HG02973 (cell line): ENCODE measurements around the gene PEMT.

Experiments
- ATAC-seq: cut with Tn5 transposase; IDR thresholded peaks from one replicate; pipeline ENCODE4 v1.9.1; 2021; ENCODE audit warnings: moderate library complexity; ENCODE audit not compliant: unreplicated experiment

PEMT gene

DNA sequence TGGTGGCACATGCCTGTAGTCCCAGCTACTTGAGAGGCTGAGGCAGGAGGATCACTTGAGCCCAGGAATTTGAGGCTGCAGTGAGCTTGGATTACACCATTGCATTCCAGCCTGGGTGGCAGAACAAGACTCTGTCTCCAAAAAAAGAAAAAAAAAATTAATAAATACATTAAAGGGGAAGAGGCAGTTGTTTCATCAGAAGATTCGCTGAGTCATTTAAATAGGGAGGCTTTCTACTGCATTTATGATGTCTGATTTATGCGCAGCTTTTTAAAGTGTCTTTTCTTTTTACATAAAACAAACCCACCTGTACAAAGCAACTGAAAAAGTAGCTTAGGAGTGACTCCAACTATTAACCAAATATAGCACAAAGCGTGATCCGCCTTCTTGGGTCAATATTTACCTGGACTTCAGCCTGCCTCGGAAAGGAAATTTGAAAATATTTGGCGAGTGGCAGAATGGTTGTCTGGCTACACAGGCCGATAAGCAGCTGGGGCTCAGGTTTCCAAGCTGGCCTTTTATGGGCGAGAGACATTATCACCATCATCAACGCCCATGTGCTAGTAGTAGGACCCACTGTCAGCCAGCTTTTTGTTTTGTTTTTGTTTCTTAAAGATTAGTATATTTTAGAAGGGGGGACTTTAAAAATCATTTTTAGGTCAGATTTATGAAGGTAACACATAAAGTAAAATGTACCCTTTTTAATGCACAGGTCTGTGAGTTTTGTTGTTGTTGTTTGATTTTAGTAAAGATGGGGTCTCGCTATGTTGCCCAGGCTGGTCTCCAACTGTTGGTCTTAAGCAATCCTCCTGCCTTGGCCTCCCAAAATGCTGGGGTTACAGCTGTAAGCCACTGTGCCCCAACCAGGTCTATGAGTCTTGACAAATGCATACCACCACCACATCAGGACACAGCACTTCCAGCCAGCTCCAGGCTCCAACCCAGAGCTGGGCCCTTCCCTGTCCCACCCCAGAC lies 52.8 kb downstream of the PEMT start:
- no peak for ATAC-seq

DNA sequence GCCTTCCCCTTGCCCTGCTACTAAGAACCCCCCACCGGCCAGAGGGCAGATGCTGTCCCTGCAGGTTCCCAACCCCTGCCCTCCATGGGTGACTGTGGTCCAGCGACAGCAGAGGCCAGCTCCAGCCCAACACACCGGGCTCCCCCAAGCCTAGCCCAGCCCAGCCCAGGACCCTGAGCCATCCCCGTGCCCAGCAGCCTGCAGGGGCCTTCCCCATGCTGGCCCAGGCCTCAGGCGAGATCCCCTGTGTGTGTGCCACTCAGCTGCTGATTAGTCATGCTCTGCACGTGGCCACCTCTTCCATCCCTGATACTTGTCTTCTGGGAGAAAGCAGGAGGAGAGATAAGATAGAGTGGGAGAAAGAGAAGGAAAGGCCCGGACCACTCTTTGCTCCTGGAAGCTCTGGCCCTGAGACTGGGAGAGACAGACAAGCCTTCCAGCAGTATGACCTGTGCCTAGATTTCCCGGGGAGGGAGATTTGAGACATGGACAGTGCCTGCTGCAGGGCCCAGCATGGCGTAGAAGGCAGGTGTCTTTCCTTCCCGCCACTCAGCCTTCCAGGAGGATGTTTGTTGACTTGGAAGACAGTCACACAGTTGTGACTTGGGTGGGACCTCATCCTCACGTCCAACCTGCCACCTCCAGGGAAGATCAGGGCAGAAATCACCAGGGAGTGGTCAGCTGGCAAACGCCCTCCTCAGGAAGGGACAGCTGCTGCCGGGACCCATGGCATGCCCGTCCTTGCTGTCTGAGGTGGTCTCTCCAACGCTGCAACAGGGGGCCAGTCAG lies 54.0 kb downstream of the PEMT start:
- no peak for ATAC-seq

DNA sequence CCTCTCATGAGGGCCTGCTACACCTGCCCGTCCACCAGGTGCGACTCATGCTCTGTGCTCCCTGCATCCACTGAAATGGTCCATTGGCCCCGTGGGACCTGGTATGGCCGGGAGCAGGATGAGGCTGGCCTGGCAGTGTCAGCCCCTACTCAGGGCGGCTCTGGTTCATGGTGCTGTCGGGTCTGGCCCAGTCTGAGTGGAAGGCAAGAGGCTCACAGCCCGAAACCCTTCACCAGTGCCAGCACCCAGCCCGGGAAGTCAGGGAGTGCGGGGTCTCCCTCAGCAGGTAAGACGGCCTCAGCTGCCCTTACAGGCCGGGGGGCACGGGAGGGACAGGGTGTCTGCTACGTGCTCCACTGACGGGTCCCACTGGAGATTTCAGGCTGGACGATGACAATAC lies 54.8 kb downstream of the PEMT start:
- no peak for ATAC-seq

DNA sequence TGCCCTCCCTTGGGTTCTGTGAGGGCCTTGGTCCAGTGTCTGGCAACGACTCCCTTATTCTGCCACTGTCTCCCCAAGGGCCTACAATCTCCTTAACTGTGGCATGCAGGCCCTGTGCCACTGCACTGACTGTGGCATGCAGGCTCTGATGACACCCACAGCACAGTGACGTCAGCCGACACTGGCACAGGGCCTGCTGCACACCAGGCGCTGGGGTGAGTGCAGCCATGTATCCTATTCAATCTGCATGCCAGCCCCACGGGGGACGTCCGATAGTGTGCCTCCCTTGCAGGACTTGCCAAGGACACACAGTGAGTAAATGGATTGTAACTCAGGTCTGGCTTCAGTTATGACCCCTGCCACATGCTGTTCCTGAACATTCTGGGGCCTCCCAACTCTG lies 55.6 kb downstream of the PEMT start:
- no peak for ATAC-seq

DNA sequence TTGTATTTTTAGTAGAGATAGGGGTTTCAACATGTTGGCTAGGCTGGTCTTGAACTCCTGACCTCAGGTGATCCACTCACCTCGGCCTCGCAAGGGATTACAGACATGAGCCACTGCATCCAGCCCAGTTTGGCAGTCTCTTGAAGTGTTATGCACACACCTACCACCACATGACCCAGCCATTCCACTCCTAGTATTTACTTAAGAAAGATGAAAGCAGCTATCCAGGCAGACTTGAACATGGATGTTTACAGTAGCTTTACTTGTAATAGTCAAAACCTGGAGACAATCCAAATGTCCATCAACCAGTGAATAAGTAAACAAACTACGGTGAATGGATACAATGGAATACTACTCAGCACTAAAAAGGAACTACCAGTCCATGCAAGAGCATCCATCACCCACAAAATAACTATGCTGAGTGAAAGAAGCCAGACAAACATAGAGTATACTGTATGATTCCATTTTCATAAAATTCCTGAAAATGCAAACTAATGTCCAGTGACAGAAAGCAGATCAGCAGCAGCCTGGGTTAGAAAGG lies 57.5 kb downstream of the PEMT start:
- ATAC-seq, result no peak

DNA sequence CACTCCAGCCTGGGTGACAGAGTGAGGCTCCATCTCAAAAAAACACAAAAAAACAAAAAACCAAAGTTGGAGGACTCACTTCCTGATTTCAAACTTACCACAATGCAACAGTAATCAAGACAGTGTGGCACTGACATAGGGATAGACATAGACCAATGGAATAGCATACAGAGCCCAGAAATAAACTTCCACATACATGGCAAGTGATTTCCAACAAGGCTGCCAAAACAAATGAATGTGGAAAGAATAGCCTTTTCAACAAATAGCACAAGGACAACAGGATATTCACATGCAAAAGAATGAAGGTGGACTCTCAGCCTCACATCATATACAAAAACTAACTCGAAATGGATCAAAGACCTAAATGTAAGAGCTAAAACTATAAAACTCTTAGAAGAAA lies 58.5 kb downstream of the PEMT start:
- no peak for ATAC-seq

DNA sequence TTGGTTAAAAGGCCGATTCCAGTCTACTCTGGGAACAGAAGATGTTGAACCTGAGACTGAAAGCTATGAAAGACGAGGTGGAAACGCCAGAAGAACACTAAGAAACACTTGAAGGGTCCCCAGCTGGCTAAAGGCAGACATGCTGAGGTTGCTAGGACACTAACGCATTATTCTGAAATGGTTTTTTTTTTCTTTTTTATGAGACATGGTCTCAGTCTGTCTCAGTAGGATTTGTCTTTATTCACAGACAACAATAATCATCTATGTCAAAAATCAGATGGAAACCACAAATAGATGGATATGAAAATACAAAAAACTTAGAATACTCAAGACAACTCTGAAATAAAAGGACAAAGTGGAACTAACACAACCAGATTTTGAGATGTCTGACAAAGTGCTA lies 60.4 kb downstream of the PEMT start:
- ATAC-seq, result no peak

DNA sequence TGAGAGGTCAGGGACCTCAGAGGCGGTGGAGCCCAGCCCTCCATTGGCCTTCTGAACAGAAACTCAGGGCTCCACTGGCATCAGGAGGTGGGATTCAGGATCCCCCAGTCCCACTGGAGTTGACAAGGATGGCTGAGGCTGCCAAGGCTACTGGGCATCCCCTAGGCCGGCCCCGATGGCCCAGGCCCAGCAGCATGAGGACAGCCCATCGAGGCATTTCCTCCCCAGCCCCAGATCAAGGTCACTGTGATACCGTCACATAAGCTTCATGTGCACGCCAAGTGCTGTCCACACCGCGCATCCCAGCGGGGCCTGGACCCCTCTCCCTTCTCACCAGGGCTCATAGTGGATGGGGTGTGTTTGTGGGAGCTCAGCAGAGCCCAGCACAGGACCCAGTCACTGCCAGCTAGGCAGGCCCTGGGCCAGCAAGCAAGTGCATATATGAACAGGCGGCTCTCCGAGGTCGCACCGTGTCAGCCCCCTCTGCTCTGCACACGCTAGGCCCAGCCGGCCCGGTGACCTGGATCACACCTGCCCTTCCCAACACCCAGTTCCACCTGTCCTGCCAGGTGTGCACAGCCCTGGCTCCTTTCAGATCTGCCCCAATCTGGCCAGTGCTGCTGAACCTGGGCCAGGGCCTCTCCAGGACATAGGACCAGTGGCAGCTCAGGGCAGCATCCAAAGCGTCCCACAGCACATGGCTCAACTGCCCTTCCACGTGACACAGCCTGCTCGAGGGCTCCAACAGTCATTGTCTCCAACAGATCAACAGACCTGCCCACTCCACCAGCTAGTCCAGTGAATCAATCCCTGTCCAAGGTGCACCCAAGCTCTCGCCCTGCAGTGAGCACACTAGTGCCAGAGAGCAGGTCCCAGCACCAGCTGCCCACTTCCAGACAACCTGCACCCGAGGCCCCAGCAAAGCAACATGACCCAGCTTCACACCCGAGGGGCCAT lies 62.5 kb downstream of the PEMT start:
- no peak for ATAC-seq

DNA sequence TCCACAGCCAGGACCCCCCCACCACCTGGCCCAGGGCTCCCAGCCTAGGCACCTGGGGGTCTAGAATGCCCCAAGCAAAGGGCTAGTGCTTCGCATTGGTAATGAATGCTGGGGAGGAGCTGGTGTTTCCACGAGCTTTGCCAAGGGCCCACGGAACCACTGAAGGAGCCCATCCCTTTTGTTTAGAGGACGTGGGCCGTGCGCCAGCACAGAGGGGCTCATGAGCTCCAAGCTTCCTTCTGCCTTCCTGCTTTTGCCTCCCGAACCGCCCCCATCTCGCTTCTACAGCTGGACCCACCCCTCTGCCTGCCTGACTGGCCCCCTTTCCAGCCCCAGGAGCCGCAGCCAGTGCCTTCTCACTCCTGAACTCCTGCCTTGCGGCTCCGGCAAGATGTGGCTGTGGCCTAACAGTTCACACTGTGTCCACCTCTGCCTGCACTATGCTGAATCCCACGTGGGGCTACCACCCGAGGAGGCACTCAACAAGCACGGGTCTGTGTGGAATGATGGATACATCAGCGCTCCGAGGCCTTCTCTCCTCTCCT lies 63.5 kb downstream of the PEMT start:
- ATAC-seq, result no peak

DNA sequence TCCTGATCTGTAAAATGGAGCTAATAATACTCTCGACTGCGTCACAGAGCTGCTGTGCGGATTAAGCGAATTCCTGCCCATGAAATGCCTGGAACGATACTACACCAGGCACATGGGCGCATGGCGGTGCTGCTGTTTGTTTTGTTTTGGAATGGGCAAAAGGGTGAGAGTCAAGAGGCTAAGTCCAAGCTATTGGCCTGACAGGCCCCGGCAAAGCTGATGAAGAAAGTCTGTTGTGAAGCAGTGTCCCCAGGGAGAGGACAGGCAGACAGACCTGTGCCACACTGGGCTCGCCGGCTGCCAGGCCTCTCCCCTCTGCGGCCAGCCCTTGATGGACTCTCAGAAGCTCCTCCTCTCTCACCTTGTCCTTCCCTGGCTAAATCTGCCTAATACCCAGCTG lies 64.0 kb downstream of the PEMT start:
- no peak for ATAC-seq

DNA sequence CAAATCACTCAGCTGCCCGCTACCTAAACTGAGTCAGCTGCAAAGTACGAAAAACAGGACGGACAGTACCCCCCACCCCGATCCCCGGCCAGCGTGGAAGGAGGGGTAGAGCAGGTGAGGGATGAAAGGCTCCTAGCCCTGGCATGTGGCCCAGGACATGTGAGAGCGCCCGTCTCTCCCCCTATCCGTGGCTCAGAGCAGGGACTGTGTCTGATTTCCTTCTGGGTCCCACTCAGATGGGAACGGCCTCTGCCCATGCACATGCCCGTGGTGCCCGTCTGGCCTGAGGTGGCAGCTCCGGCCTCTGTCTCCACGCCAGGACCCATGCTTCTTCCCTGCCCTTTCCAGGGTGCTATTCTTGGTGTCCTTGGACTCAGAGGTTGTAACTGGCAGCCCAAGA lies 65.1 kb downstream of the PEMT start:
- ATAC-seq, result no peak

DNA sequence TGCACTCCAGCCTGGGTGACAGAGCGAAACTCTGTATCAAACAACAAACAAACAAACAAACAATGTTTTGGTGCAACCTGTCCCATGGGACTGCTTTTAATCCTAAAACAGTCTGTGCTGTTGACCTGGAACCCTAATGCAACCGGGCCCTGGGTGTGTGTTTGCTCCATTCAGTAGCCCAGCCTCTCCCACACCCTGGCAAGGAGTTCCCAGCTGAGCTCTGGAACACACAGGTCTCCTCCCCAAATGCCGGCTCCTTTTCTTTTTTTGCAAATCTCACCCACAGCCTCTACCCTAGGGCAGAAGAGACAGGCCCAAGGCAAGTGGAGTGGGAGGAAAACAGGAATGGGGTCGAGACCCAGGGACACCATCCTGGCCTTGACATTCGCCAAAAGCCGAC lies 65.6 kb downstream of the PEMT start:
- ATAC-seq, result no peak

DNA sequence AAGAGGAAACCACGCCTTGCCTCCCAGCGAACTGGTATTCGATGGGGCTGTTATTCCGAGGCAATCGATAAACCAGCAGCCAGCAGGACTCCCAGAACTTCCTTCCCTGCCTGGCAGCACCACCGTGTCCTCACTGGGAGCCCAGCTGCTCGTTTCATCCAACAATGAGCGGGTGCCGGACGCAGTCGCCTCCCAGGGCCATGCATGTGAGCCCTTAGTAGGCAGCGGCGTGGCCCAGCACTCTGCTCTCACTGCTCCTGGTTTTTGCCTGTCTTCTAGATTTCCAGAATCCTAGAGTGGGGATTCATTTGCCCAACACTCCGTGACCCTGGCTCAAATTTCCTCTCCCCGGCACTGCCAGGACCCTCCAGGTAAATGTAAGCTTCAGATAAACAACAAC lies 66.2 kb downstream of the PEMT start:
- no peak for ATAC-seq

DNA sequence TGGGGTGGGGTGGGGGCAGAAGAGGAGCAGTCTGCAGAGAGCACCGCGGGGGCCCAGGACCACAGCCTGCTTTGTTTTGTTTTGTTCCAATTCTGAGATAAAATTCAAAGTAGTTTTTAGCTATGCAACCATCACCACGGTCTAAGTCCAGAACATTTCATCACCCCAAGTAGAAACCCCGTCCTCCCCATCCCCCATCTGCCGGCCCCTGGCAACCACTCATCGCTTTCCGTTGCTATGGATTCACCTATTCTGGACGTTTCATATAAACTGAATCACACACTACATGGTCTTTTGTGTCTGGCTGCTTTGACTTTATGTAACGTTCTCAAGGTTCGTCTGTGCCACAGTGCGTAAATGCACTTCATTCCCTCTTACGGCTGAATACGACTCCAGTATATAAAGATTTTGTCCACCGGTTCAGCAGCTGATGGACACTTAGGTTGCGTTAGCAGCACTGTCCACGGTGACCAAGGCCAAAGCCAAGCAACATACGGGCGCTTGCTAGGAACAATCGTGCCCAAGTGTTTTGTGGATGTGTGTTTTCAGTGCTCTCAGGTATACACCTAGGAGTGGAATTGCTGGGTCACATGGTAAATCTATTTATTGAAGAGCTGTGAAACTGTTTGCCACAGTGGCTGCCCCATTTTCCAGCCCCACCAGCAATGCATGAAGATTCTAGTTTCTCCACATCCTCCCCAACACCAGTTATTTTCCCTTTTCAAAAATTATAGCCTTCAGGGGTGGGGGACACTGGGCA lies 67.6 kb downstream of the PEMT start:
- ATAC-seq, result no peak

DNA sequence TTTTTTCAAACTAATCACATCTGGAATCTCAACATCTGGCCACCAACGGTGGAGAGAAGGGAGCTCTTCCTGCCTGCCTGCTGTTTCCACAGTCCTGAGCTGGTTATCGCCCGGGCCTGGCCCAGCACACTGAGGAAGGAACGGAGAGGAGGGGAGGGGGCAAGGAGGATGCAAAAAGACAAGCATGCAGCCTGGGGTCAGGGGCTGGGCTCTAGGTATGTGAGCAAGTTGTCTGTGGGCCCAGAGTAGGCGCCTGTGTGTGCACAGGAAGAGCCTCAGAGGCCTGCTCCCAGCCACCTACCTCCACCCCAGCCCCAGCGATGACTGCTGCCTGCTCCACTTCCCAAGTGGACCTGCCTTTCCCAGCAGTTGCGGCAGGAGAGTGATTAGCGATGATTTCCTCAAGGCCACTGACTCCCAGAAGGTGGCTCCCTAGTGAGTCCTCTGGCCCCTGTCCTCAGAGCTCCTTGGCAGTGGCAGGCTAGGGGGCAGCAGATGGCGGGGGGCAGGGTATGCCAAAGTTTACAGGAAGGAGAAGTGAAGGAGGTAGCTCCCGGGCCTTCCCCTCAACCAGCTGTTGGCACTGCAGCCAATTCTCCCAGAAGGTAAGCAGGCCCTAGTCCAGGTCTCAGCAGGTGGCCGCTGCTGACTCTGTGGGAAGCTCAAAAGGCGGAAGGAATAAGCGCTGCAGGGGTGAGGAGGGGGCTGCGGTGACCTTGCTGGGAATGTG lies 68.3 kb downstream of the PEMT start:
- no peak for ATAC-seq

DNA sequence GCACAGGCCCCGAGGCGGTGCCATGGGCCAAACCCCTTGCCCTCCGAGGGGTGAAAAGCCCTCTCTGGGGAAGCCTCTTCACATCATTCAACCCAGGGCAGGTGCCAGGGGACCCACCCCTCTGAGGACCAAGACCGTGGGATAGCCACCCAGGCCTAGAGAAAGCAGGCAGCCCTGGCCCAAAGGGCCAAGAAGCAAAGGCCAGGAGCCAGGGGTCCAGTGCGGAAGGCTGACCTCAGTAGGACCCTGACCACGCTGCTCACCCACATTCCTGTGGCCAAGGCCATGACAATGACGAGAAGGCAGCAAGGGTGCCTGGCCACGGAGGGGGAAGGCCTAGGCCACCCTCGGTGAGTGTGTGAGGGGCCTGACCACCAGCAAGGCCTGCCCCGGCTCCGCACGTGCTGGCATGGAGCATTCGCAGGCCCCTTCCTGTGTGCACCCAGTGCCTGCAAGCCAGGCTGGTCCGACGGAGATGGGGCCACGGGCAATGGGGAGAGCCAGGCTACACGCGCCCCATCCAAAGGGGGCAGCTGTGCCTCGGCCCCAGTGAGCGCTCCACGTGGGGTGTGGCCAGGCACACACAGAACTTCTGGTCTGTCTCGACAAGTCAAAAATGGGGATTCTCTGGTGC lies 70.8 kb downstream of the PEMT start:
- no peak for ATAC-seq

DNA sequence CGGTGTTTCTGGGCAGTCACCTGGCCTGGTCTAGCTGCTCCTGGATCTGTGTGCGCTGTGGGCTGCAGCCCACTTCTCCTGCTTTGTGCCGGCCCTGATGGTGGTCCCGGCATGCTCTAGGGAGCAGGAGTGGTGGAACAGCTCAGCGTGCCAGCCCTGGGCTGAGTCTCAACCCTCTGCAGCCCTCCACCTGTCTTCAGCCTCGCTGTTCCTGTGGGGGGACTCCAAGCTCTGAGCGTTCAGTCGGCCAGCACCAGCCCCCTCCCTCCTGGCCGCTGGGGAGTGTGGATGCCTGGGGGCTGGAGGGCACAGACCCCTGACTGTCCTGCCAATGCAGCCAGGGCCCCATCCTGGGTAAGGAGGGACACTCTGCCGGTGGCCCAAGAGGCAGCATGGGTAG lies 71.6 kb downstream of the PEMT start:
- ATAC-seq, result no peak

DNA sequence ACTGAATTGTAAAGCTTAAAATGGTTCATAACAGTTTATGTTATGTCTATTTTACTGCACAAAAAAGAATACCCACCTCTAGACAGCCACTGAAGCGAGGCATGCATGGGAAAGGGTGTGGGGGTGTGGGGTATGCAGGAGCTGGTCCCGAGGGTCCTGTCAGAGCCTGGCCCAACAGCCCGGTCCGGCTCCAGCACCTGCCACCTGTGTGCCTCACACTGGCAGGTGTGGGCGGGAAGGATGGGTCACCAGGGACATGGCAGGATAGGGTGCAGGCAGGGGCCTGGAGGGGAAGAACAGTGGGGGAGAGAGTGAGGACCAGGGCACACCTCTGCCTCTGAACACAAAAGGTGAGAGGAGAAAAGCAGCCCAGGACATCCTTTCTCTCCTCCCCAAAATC lies 72.6 kb downstream of the PEMT start:
- no peak for ATAC-seq

DNA sequence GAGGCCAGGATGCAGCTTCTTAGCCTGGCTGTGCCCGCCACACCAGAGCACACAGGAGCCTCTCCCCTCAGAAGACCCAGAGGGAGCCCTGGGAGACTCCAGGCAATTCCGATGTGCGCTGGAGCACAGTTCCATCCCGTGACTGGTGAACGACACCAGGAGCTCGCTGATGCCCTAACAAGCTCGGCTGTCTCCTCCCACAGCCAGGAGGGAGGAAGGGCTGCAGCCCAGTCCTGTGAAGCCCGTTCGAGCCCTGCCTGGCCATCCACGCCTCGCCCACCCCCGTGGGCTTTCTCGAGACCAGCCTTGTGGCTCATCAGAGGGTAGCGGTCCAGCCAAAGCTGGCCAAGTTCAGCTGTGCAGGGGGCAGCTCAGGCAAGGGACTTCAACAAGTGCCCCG lies 73.5 kb downstream of the PEMT start:
- ATAC-seq, result no peak
